Esophagus muscularis mucosa (tissue), 4 donors: Measurements from ENCODE around the gene JMJD6.

Source experiments
- CTCF ChIP-seq, 3 experiments: fragments of 200-600 bp in 2 of 3; fragments of 450-650 bp in 1 of 3; sonication (generic) in 2 of 3; IDR thresholded peaks; one replicate each; pipeline ENCODE4 v1.5.1; 2017 to 2019; ENCODE audit warnings: antibody characterized with exemption in 3 of 3, mild to moderate bottlenecking in 2 of 3, moderate library complexity in 1 of 3
- EP300 ChIP-seq: sonication (generic); formaldehyde crosslinking; IDR thresholded peaks from one replicate; pipeline ENCODE4 v1.6.1; 2017; ENCODE audit warnings: antibody characterized with exemption
- POLR2A ChIP-seq: fragments of 450-650 bp; IDR thresholded peaks from one replicate; pipeline ENCODE4 v1.6.1; 2017; ENCODE audit warnings: antibody characterized with exemption, moderate library complexity, mild to moderate bottlenecking, low read depth
- POLR2AphosphoS5 ChIP-seq, 2 donors: sonication (generic); formaldehyde crosslinking; IDR thresholded peaks; one replicate each; pipeline ENCODE4 v1.6.1; 2017; ENCODE audit warnings: antibody characterized with exemption in 2 of 2

- TF ChIP-seq CTCF (IDR thresholded peaks at IDR 0.05) (no peak), EP300 (no peak), POLR2A (no peak), POLR2AphosphoS5 (IDR thresholded peaks at IDR 0.05) (no peak)
Measured at GRCh38 chr17:76690596-76691280, 35.7 kb downstream of the JMJD6 start.
